EL (cell line): Measurements from ENCODE around the gene DENND2A.
"Not testable (repeated sequence)": the region's sequence is repeated elsewhere in the genome, so short reads cannot be mapped to it uniquely, and the experiment has no call there.

ENCODE experiments used
- DNase-seq: peaks from one replicate; pipeline ENCODE4 v3.0.0-alpha.2; 2016

DENND2A gene

DNA sequence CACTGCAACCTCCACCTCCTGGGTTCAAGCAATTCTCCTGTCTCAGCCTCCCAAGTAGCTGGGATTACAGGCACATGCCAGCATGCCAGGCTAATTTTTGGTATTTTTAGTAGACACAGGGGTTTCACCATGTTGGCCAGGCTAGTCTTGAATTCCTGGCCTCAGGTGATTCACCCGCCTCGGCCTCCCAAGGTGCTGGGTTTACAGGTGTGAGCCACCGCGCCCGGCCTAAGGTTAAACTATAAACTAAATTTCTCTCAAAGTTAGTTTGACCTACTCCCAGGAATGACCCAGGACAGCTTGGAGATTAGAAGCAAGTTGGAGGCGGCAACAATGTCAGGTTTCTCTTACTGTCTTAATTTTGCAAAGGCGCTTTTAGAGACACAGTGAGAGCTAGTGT lies 142.8 kb downstream of the DENND2A start:
- DNase-seq, result not testable (repeated sequence)

DNA sequence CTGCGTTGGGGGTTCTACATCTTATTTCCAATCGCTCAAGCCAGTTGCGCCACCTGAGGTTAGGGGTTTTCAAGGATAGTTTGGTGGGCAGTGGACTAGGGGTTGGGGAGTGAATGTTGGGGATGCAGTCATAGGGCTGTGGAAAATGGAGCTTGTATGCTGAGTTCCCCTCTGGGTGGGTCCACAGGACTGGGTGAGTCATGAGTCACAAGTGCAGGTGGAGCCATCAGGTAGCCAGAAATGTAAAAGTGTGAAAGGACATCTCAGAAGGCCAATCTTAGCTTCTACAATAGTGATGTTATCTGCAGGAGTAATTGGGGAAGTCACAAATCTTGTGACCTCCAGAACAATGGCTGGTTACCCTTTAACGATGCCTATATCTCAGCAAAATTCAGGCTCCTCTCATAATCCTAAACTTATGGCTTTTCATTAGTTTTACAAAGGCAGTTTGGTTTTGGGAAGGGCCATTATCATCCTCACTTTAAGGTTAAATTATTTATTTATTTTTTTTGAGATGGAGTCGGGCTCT lies 143.3 kb downstream of the DENND2A start:
- no peak for DNase-seq

DNA sequence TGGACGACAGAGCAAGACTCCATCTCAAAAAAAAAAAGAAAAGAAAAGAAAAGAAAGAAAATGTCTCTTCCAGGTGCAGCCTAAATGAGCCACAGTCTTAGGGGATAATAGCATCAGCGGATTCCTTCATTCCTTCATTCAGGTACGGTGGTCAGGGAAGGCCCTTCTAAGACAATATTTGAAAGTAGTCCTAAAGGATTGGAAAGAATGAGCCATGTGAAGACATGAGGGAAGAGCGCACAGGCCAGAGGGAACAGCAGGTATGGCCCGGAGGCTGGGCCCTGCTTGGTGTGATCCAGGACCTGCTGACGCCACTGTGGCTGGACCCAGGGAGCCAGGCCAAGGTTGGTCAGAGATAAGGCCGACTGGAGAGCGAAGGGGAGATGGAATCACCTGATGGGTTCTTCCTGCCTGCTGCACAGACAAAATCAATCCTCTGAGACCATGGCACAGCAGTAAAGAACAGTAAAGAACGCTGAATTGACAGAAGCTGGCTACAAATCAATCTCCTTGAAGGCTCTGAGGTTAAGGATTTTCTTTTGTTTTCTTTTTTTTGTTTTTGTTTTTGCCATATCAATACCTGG lies 145.0 kb downstream of the DENND2A start:
- DNase-seq, result no peak

DNA sequence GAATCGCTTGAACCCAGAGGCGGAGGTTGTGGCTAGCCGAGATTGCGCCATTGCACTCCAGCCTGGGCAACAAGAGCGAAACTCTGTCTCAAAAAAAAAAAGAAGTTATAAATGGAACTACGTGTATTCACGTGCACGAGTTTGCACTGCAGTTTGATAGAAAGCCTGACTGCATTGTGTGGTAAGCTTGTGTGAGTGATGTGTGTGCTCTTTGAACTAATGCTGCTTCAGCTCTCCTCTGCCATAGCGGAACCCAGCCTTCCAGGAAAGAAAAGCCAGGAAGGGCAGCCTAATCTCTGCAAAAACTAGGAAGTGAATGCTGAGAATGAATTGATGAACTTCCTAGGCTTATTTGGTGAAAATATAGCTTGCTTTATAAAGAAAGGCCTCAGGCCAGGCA lies 145.7 kb downstream of the DENND2A start:
- DNase-seq, result no peak

DNA sequence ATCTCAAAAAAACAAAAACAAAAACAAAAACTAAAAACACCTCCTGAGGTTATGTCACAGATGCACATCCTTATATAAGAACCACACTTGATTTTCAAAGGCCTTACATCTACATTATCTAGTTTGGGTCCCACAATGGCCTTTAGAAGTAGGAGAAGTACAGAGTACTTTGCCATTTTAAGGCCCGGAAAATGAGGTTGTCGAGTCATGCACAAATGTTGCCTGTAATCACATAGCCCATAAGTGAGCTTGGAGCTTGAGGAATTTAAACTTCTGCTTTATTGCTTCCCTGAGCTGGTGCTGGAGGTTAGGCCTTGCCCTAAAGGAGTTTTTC lies 151.6 kb downstream of the DENND2A start:
- DNase-seq, result no peak

DNA sequence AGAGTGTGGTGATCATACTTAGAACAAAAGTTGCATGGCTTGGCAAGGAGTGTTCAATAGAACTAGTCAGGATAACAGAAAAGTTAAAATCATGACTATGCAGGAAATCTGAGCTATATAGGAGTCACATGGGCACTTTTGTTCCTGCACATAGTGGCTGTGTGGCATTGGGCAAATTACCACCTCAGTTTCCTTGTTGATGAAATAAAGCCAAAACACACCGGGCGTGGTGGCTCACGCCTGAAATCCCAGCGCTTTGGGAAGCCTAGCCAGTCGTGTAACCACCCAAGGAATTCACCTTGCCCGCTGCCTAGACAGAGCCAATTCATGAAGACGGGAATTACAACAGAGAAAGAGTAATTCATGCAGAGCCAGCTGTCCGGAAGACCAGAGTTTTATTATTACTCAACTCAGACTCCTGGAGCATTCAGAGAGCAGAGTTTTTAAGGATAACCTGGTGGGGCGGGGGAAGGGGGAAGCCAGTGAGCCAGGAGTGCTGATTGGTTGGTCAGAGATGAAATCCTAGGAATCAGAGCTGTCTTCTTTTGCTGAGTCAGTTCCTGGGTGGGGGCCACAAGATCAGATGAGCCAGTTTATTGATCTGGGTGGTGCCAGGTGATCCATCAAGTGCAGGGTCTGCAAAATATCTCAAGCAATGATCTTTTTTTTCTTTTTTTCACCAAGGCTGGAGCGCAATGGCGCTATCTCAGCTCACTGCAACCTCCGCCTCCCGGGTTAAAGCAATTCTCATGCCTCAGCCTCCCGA lies 154.9 kb downstream of the DENND2A start:
- no peak for DNase-seq

DNA sequence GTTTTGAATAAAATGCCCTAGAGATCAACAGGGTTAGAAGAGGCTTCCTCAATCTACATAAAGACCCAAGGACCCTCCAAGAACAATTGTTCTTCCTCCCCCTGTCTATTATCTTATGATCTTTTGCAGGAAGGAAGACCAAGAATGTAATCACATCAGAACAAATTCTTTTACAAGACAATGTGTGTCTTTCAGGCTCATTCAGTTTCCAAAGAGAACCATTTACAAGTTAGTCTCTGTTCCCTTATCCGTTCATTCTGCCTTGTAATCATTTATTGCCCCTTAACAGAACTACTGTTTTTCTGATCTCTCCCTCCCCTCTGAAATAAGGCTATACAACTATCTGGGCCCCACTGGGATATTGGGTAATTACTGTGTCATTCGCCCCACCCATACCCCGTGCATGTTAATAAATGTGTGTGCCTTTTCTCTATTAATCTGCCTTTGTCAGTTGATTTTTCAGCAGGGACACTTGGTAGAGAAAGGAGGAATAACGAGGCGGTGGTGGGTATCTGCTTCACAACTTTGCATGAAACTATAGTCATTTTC lies 155.6 kb downstream of the DENND2A start:
- no peak for DNase-seq

DNA sequence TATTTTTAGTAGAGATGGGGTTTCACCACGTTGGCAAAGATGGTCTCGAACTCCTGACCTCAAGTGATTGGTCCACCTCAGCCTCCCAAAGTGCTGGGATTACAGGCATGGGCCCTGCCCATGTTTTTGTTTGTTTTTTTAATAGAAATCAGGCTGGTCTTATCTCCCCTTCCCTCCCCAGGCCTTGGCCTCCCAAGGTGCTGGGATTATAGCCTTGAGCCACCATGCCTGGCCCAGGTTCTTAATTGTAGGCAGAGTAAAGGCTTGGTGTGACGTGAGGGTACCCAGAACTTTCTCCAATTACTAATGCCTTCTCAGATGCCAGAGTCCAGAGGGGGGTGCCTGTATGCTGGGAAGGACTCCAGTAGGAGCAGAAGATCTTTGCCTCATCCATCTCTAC lies 156.1 kb downstream of the DENND2A start:
- no peak for DNase-seq

DNA sequence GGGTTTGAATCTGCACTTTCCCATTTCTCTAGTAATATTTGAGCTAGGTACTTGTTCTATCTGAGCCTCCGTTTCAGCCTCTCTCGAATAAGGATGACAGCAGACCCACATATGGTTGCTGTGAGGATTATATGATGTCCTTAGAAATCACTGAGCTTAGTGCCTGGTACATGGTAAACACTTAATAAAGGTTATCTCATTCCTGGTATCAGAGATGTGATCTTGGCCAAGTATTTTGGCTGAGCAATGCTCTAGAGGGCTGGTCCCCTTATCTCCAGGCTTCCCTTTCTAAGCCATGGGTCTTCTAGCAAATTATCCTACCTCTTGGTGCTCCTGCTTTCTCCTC lies 160.9 kb downstream of the DENND2A start:
- no peak for DNase-seq

DNA sequence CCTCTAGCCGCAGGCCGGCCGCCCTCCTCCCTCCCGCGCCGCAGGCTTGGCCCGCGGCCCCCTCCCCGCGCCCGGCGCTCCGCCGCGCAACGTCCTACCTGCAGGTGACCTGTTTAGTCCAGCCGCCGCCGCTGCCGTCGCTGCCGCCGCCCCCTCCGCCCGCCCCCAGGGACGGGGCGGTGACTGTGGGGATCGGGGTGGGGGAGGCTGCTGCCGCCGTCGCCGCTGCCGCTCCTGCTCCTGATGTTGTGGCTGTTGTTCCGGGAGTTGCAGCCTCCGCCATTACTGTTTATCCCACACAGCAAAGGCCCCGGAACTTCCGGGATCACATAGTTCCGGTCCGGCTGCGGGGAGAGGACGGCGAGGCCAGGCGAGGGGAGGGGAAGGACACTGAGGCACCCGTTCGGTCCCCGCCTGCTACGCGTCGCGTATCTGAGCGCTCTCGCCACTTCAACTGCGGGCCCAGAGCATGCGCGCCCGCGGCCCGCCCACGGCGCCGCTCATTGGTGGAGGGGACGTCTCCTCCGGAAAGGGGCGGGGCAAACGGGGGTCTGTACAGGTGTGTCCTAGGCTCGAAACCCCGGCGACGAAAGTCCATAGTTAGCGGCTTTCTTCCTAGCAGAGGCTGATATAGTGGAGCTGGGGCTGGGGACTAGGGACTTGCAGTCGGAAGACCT lies 161.4 kb downstream of the DENND2A start, which contains the start of gene MKRN1:
MKRN1 (minus strand) TSS at position 444 of the 677 bp plus-strand sequence; CDS start at position 283, 161 bp downstream.
- peak; percentile 93 for DNase-seq

DNA sequence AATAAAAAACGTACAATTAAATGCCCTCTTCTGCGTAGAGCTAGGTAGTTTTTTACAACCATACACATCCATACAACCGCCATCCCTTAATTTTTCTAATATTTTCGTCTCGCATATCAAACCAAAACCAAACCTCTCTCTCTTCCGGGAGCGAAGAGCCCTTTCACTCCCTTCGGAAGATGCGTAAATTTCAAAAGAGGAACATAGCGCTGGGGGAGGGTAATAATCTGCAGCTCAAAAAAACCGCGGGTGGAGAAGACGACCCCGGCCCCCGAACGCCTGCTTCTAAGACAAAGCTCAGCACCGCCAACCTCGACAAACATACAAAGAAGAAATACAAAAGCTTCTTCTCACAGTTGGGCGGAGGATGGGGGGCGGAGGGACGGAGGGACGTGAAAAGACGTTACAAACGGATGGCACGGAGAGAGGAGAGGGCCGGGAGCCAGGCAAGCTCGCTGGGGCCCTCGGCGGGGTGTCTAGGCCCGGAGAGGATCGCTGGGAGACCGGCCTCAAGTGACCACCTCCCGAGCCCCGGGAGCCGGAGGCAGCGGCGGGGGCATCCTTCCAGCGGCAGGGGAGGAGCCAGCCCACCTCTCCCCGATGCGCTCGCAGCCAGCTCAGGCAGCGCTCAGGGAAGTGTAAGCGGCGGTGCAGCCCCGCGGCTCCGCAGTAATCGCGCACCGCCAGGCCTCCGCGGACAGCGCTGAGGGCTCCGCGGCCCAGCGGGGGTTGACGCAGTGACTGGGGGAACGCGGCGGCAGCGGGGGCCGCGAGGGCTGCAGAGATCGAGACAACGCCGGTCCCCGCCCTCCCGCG lies 162.2 kb downstream of the DENND2A start:
- DNase-seq, result peak; percentile 38

DNA sequence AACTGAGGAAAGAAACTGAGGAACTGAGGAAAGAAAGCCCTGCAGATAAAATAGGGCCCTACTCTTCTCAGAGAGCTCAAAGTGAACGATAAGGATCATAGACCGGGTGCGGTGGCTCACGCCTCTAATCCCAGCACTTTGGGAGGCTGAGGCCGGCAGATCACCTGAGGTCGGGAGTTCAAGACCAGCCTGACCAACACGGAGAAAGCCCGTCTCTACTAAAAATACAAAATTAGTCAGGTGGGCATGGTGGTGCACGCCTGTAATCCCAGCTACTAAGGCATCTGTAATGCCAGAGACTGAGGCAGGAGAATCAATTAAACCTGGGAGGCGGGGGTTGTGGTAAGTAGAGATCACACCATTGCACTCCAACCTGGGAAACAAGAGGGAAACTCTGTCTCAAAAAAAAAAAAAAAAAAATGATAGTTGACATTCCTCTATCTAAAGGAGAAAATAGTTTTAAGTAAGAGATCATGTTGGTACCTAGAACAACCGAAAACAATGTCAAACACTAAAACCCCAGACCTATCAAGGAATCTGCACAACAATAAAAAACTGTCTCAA lies 163.8 kb downstream of the DENND2A start:
- no peak for DNase-seq

DNA sequence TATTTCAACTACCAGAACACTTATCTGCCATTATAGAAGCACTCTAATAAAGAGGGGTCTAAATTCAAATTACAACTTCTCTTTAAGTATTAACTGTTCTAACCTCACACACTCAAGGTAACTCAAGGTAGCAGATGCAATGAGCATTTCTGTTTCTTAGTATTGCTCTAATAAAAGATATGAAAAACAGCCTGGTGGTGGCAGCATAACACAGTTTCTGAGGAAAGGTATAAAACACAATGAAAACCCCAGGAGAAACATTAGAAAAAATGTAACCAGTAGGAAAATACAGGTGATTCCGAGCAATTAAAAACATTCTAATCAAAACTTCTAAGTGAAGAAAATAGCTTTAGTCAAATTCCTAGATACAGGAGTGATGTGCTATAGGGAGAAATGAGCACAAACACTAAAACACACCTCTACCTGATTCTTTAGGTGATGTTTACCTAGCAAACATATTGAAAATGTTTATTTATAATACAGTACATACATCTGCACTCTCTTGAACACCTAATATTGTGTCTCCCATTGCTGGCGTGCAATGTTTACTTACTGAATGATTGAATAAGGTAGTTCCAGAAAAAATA lies 164.8 kb downstream of the DENND2A start:
- DNase-seq, result peak; percentile 39
